Neural cell (in vitro differentiated cells): ENCODE results near the gene CNTFR.

Experiments
- CTCF ChIP-seq: fragments of 450-650 bp; IDR thresholded peaks from 2 replicates; pipeline ENCODE4 v1.5.1; 2014; ENCODE audit warnings: antibody characterized with exemption, mild to moderate bottlenecking, moderate library complexity; ENCODE audit not compliant: poor library complexity, severe bottlenecking
- POLR2AphosphoS5 ChIP-seq: IDR thresholded peaks from 2 replicates; pipeline ENCODE4 v1.6.1; 2012
- REST ChIP-seq: IDR thresholded peaks from 2 replicates; pipeline ENCODE4 v1.6.1; 2012; ENCODE audit warnings: borderline replicate concordance
- SMC3 ChIP-seq: fragments of 450-650 bp; conservative IDR thresholded peaks from 2 replicates; pipeline ENCODE4 v1.6.1; 2014; ENCODE audit warnings: antibody characterized with exemption, mild to moderate bottlenecking, moderate library complexity; ENCODE audit not compliant: poor library complexity
- TAF1 ChIP-seq: IDR thresholded peaks from 2 replicates; pipeline ENCODE4 v1.6.1; 2012; ENCODE audit warnings: low read depth

- TF ChIP-seq CTCF (no peak), REST (no peak), TAF1 (no peak), POLR2AphosphoS5 (no peak), SMC3 (no peak)
Measured at GRCh38 chr9:34635556-34635955, 46.0 kb upstream of the CNTFR start.
